Activated naive CD4-positive, alpha-beta T cell treated with anti-CD3 and anti-CD28 coated beads, Interleukin-2, amount 50 U/mL, for 16 hours (primary cell): Measurements from ENCODE around the gene HS6ST2.
"Not testable (repeated sequence)": the region's sequence is repeated elsewhere in the genome, so short reads cannot be mapped to it uniquely, and the experiment has no call there.

Experiments
- DNase-seq: peaks from one replicate; pipeline ENCODE4 v3.0.0-alpha.2; 2020

The HS6ST2 gene

GRCh38 chrX:132958091-132958703 lies at the start of gene HS6ST2:
HS6ST2 (minus strand) TSS chrX:132958629.
- no peak for DNase-seq

GRCh38 chrX:133007458-133007857 lies 49.0 kb upstream of the HS6ST2 start:
- no peak for DNase-seq

GRCh38 chrX:133005616-133006015 lies 47.2 kb upstream of the HS6ST2 start:
- no peak for DNase-seq

GRCh38 chrX:133005042-133005441 lies 46.6 kb upstream of the HS6ST2 start:
- no peak for DNase-seq

- no peak for DNase-seq
These were observed 40.8 kb upstream of the HS6ST2 start for GRCh38 chrX:132999209-132999608.

GRCh38 chrX:132990835-132991234 lies 32.4 kb upstream of the HS6ST2 start:
- DNase-seq = no peak

GRCh38 chrX:132986556-132986955 lies 28.1 kb upstream of the HS6ST2 start:
- no peak for DNase-seq

GRCh38 chrX:132984058-132984650 lies 25.7 kb upstream of the HS6ST2 start:
- no peak for DNase-seq

- DNase-seq = no peak
These were observed 25.1 kb upstream of the HS6ST2 start for GRCh38 chrX:132983496-132983895.

- not testable (repeated sequence) for DNase-seq
These were observed 21.6 kb upstream of the HS6ST2 start for GRCh38 chrX:132980035-132980434.

- DNase-seq = no peak
These were observed 10.0 kb upstream of the HS6ST2 start for GRCh38 chrX:132968296-132968949.

- DNase-seq = no peak
These were observed 8.6 kb upstream of the HS6ST2 start for GRCh38 chrX:132967049-132967448.

- DNase-seq = no peak
These were observed 7.0 kb upstream of the HS6ST2 start for GRCh38 chrX:132965461-132965860.

GRCh38 chrX:132961511-132961910 lies 3.1 kb upstream of the HS6ST2 start:
- DNase-seq = no peak

- peak; percentile 10 for DNase-seq
These were observed 978 bp downstream of the HS6ST2 start for GRCh38 chrX:132957211-132958090.

- no peak for DNase-seq
These were observed 1.8 kb downstream of the HS6ST2 start for GRCh38 chrX:132956421-132957210.

- DNase-seq = no peak
These were observed 2.7 kb downstream of the HS6ST2 start for GRCh38 chrX:132955690-132956089.

- no peak for DNase-seq
These were observed 4.1 kb downstream of the HS6ST2 start for GRCh38 chrX:132954323-132954722.

- DNase-seq = no peak
These were observed 5.1 kb downstream of the HS6ST2 start for GRCh38 chrX:132953354-132953753.

- DNase-seq = no peak
These were observed 9.7 kb downstream of the HS6ST2 start for GRCh38 chrX:132948648-132949260.

- not testable (repeated sequence) for DNase-seq
These were observed 13.3 kb downstream of the HS6ST2 start for GRCh38 chrX:132945055-132945599.
